Fibroblast of upper back skin (primary cell): ENCODE data around the gene DDX3X.
"Not testable (repeated sequence)": the region's sequence is repeated elsewhere in the genome, so short reads cannot be mapped to it uniquely, and the experiment has no call there.

Source experiments
- DNase-seq: peaks from one replicate; pipeline ENCODE4 v3.0.0-alpha.2; 2013

The DDX3X gene

GRCh38 chrX:41333744-41334362 is at the start of gene DDX3X:
DDX3X (plus strand) TSS chrX:41334162; CDS start chrX:41334253, 91 bp downstream.
- DNase-seq = peak; percentile 85

- DNase-seq = not testable (repeated sequence)
These were observed 48.0 kb upstream of the DDX3X start for GRCh38 chrX:41285928-41286327.

GRCh38 chrX:41288641-41289040 is 45.3 kb upstream of the DDX3X start:
- no peak for DNase-seq

- no peak for DNase-seq
These were observed 44.9 kb upstream of the DDX3X start for GRCh38 chrX:41289095-41289494.

- DNase-seq = no peak
These were observed 42.7 kb upstream of the DDX3X start for GRCh38 chrX:41291309-41291708.

GRCh38 chrX:41293269-41293668 is 40.7 kb upstream of the DDX3X start:
- no peak for DNase-seq

GRCh38 chrX:41300758-41301437 is 33.1 kb upstream of the DDX3X start:
- peak; percentile 9 for DNase-seq

GRCh38 chrX:41301438-41301824 is 32.5 kb upstream of the DDX3X start:
- no peak for DNase-seq

GRCh38 chrX:41302370-41302769 is 31.6 kb upstream of the DDX3X start:
- DNase-seq = no peak

GRCh38 chrX:41303013-41303412 is 30.9 kb upstream of the DDX3X start:
- DNase-seq = no peak

GRCh38 chrX:41304178-41304577 is 29.8 kb upstream of the DDX3X start:
- no peak for DNase-seq

- peak; percentile 24 for DNase-seq
These were observed 24.9 kb upstream of the DDX3X start for GRCh38 chrX:41308884-41309647.

GRCh38 chrX:41312786-41313185 is 21.2 kb upstream of the DDX3X start:
- no peak for DNase-seq

- DNase-seq = peak; percentile 20
These were observed 20.5 kb upstream of the DDX3X start for GRCh38 chrX:41313419-41313818.

GRCh38 chrX:41314204-41314603 is 19.8 kb upstream of the DDX3X start:
- no peak for DNase-seq

GRCh38 chrX:41314881-41315280 is 19.1 kb upstream of the DDX3X start:
- DNase-seq = no peak

- not testable (repeated sequence) for DNase-seq
These were observed 17.7 kb upstream of the DDX3X start for GRCh38 chrX:41316266-41316665.

GRCh38 chrX:41317477-41318208 is 16.3 kb upstream of the DDX3X start:
- DNase-seq = peak; percentile 27

GRCh38 chrX:41320393-41320792 is 13.6 kb upstream of the DDX3X start:
- DNase-seq = no peak

GRCh38 chrX:41322821-41323603 is 10.9 kb upstream of the DDX3X start:
- no peak for DNase-seq

- DNase-seq = no peak
These were observed 7.5 kb upstream of the DDX3X start for GRCh38 chrX:41326431-41326830.

- DNase-seq = no peak
These were observed 6.6 kb upstream of the DDX3X start for GRCh38 chrX:41327341-41327740.
